ENCODE measurements around the gene MFN2.

DNA sequence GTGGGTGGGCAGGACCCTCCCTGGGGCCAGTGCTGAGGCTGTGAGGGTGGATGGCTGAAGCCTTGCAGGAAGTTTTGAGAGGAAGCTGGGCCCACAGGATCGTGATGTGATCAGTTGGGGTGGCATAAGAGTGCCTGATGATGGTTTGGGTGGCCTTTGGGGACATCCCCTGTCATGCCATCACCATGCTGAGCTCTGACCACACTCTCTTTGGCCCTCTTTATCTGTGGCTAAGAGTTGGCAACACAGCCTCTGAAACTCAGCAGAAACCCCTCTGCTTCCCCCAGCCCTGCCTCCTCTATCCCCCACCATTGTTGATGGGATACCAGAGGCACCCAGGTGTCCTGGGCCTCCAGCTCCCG, 58.9 kb downstream of the MFN2 start:
- TF ChIP-seq, protein P1, sequence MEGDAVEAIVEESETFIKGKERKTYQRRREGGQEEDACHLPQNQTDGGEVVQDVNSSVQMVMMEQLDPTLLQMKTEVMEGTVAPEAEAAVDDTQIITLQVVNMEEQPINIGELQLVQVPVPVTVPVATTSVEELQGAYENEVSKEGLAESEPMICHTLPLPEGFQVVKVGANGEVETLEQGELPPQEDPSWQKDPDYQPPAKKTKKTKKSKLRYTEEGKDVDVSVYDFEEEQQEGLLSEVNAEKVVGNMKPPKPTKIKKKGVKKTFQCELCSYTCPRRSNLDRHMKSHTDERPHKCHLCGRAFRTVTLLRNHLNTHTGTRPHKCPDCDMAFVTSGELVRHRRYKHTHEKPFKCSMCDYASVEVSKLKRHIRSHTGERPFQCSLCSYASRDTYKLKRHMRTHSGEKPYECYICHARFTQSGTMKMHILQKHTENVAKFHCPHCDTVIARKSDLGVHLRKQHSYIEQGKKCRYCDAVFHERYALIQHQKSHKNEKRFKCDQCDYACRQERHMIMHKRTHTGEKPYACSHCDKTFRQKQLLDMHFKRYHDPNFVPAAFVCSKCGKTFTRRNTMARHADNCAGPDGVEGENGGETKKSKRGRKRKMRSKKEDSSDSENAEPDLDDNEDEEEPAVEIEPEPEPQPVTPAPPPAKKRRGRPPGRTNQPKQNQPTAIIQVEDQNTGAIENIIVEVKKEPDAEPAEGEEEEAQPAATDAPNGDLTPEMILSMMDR (IDR thresholded peaks at IDR 0.05; ENCODE audit: control extremely low read depth in 1 of 3, insufficient read depth in 1 of 3, low read depth in 1 of 3, low read length in 3 of 3) = no peak
- TF ChIP-seq BRCA1 (IDR thresholded peaks at IDR 0.05; ENCODE audit: low read depth, low read length) = no peak
- TF ChIP-seq CHD1 (IDR thresholded peaks at IDR 0.05; ENCODE audit: low read depth, low read length) = no peak
- no peak for TF ChIP-seq HDAC2 (IDR thresholded peaks at IDR 0.05; ENCODE audit: borderline replicate concordance in 1 of 2, low read depth in 2 of 2, low read length in 2 of 2)
- no peak for TF ChIP-seq SIX5 (IDR thresholded peaks at IDR 0.05; ENCODE audit: low read depth, low read length)
- TF ChIP-seq, protein P2, sequence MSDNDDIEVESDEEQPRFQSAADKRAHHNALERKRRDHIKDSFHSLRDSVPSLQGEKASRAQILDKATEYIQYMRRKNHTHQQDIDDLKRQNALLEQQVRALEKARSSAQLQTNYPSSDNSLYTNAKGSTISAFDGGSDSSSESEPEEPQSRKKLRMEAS (IDR thresholded peaks at IDR 0.05) = no peak
- TF ChIP-seq RAD21 (IDR thresholded peaks at IDR 0.05 in 1 of 2, conservative IDR thresholded peaks at IDR 0.05 in 1 of 2; ENCODE audit: low read depth in 2 of 2, low read length in 2 of 2) = no peak

Data from H1 (cell line).